Activated effector memory CD4-positive, alpha-beta T cell treated with anti-CD3 and anti-CD28 coated beads, Interleukin-2, amount 50 U/mL, for 16 hours (primary cell): ENCODE data around the gene S100A8.

Experiments
- DNase-seq: peaks from one replicate; pipeline ENCODE4 v3.0.0-alpha.2; 2020

The S100A8 gene

GRCh38 chr1:153345187-153346076, 45.4 kb downstream of the S100A8 start:
- DNase-seq = no peak

- no peak for DNase-seq
Measured at GRCh38 chr1:153344718-153345025, 46.2 kb downstream of the S100A8 start.

DNA sequence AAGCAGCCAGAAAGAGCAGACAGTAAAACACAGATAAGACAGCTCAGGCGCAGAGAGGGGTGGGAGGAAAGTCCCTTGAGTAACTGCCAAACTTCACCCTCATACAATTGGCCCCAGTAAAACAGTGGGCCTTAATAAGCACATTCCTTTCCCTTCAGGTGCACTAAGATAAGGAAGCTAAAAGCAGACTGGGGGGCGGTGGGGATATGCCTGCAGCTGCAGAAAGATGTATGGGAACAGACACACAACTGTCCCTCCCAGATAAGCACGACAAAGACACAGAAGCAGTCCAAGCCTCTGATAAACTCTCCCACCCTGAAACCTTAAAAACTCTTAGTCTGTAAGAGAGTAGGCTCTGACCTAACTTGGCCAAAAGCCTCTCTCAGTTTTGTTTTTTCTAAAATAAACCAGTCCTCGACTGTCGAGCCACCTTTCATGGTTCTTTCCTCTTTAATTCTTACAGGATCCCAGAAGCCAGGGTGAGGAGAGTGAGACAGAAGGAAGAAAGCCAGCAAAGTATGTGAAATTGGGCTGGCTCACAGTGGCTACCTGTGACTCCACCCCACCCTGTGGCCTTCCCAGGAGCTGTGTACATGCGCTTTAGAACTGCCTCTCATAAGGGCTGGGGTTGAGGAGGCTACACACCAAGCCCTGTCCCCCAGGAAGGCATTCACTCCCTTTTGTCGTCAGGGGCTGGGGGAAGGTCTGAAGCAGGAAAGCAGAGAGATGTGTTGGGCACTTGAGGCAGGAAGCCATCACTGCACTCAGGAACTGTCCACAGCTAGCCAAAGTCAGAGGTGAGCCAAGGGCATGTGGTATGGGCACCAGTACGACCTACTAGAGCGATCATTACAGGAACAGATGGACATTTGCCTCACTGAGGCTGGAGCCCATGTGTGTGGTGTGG, 46.8 kb downstream of the S100A8 start:
- DNase-seq = no peak

DNA sequence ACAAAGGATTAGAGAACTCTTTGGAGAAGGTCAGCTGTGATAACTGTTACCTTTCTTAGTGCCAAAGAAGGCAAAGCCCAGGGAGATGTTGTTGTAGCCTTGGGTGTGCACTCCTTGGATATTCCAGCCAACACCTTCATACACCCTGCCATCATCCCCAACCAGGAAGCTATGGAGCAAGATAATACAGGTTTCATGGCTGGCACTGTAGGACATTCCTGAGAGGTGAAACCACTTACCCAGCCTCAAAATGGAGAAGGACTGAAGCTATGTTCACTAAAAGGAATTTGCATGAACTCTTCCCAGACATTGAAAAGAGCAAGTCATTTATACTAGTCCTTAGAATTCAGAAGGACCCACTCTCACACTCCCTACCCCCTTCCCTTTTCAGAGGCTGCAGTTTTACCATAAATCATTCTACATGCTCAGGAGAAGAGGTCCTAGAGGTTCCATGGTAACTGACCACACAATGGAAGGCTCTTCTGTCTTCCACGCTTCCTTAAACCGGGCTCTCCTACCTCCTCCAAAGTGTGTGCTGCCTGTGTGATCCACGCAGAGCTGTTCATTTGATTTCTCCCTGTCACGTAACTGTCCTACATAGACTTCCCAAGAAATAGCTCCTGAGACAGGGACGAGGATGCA, 47.7 kb downstream of the S100A8 start:
- DNase-seq = no peak

DNA sequence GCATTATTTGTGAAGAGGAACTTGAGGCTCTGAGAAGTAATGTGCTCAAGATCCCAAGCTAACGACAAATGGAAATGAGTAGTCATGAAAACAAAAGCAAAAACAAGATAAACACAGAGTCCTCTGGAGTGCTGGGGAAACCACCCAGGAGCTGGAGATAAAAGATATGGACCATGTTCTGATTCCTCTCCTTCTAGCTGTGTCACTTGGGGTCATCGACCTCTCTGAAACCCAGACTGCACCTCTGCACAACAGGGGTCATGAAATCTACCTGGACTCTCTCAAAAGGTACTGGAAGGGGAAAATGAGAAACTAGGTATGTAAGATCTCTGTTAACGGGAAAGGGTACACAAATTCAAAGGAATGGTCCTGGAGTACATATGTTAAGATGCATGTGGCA, 48.7 kb downstream of the S100A8 start:
- DNase-seq = no peak

DNA sequence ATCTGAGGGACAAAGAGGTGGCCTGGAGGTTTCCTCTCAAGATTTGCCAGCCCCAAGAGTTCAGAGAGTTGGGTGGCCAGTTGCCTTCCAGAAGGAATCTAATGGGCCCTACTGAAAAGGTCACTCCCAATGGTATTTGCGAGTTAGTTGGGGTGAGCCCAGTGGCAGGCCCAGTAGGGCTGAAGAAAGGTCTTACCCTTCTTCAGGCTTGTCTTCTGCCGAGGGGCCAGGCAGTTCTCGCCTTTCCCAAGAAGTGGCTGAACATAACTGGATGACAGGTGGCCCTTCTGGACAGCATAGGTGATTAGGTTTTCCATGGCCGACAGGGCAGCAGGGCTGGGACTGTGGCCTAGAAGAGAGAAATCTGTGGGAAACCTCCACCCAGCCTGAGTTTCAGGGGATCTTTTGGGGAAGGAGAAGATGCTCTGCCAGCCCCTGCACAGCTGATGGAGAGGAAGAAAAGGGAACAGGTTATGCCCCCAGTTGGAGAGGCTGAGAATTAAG, 49.4 kb downstream of the S100A8 start:
- DNase-seq = no peak

GRCh38 chr1:153340356-153340755, 50.5 kb downstream of the S100A8 start:
- no peak for DNase-seq
